ENCODE data around the gene DDC.
"Not testable (repeated sequence)": the region's sequence is repeated elsewhere in the genome, so short reads cannot be mapped to it uniquely, and the experiment has no call there.

DDC gene

GRCh38 chr7:50557099-50557498 is 8.1 kb downstream of the DDC start:
- Histone ChIP-seq H3K27ac (no peak overlapping the region), H3K4me3 (no peak overlapping the region)

- Histone ChIP-seq H3K27ac (no peak overlapping the region), H3K4me3 (no peak overlapping the region)
These were observed 8.8 kb downstream of the DDC start for GRCh38 chr7:50556247-50556991.

GRCh38 chr7:50555594-50556140 is 9.5 kb downstream of the DDC start:
- Histone ChIP-seq H3K4me3 (no peak overlapping the region), H3K27ac (no peak overlapping the region)

GRCh38 chr7:50554431-50555322 is 10.5 kb downstream of the DDC start:
- H3K27ac ChIP-seq = no peak overlapping the region

GRCh38 chr7:50553973-50554372 is 11.2 kb downstream of the DDC start:
- H3K27ac ChIP-seq = no peak overlapping the region
- no peak overlapping the region for H3K4me3 ChIP-seq

More at GRCh38 chr7:50554431-50555322, 10.5 kb downstream of the DDC start:
- no peak overlapping the region for H3K4me3 ChIP-seq

GRCh38 chr7:50552921-50553320 is 12.3 kb downstream of the DDC start:
- Histone ChIP-seq H3K4me3 (no peak overlapping the region), H3K27ac (no peak overlapping the region)

GRCh38 chr7:50552139-50552538 is 13.1 kb downstream of the DDC start:
- H3K27ac ChIP-seq = no peak overlapping the region

GRCh38 chr7:50545613-50546012 is 19.6 kb downstream of the DDC start:
- H3K4me3 ChIP-seq, H3K27ac ChIP-seq: not testable (repeated sequence)

More at GRCh38 chr7:50552139-50552538, 13.1 kb downstream of the DDC start:
- H3K4me3 ChIP-seq = no peak overlapping the region

GRCh38 chr7:50544992-50545391 is 20.2 kb downstream of the DDC start:
- Histone ChIP-seq H3K27ac (no peak overlapping the region), H3K4me3 (no peak overlapping the region)

GRCh38 chr7:50543776-50544442 is 21.3 kb downstream of the DDC start:
- Histone ChIP-seq H3K4me3 (no peak overlapping the region), H3K27ac (no peak overlapping the region)

GRCh38 chr7:50542132-50542531 is 23.1 kb downstream of the DDC start:
- no peak overlapping the region for H3K27ac ChIP-seq
- no peak overlapping the region for H3K4me3 ChIP-seq

- Histone ChIP-seq H3K4me3 (no peak overlapping the region), H3K27ac (no peak overlapping the region)
These were observed 24.2 kb downstream of the DDC start for GRCh38 chr7:50540785-50541579.

- H3K27ac ChIP-seq = no peak overlapping the region
- H3K4me3 ChIP-seq = no peak overlapping the region
These were observed 25.5 kb downstream of the DDC start for GRCh38 chr7:50539725-50540124.

GRCh38 chr7:50538478-50538877 is 26.7 kb downstream of the DDC start:
- H3K27ac ChIP-seq = no peak overlapping the region
- no peak overlapping the region for H3K4me3 ChIP-seq

GRCh38 chr7:50537417-50537816 is 27.8 kb downstream of the DDC start:
- no peak overlapping the region for H3K4me3 ChIP-seq
- no peak overlapping the region for H3K27ac ChIP-seq

GRCh38 chr7:50535291-50535711 is 29.9 kb downstream of the DDC start:
- not testable (repeated sequence) for H3K27ac ChIP-seq

GRCh38 chr7:50534690-50535290 is 30.4 kb downstream of the DDC start:
- Histone ChIP-seq H3K27ac (no peak overlapping the region), H3K4me3 (no peak overlapping the region)

More at GRCh38 chr7:50535291-50535711, 29.9 kb downstream of the DDC start:
- not testable (repeated sequence) for H3K4me3 ChIP-seq

- Histone ChIP-seq H3K27ac (no peak overlapping the region), H3K4me3 (no peak overlapping the region)
These were observed 31.3 kb downstream of the DDC start for GRCh38 chr7:50533866-50534265.

- Histone ChIP-seq H3K4me3 (no peak overlapping the region), H3K27ac (no peak overlapping the region)
These were observed 33.3 kb downstream of the DDC start for GRCh38 chr7:50531928-50532327.

Measured in skin epidermis (tissue), 12 donors.